HepG2 (cell line): ENCODE data around the gene KLF11. TPM values are rescaled to one million over a fixed set of nuclear protein-coding genes. Genes with fewer than 3 reads are reported as not detected.
A peak's percentile ranks its signal among the peaks of the same experiment; 100 is the strongest.

ENCODE experiments used
- AKNA ChIP-seq: sonication (generic); formaldehyde crosslinking; IDR thresholded peaks from 2 replicates; pipeline ENCODE4 v1.4.0; 2020; ENCODE audit warnings: missing genetic modification reagents, borderline replicate concordance
- JUNB ChIP-seq: sonication (generic); formaldehyde crosslinking; IDR thresholded peaks from 2 replicates; pipeline ENCODE4 v1.8.0; 2022; ENCODE audit warnings: missing genetic modification reagents, mild to moderate bottlenecking, borderline replicate concordance
- NCOR1 ChIP-seq: fragments of 200-600 bp; sonication (generic); IDR thresholded peaks from 2 replicates; pipeline ENCODE4 v1.7.0; 2017; ENCODE audit warnings: antibody characterized with exemption, low read length, borderline replicate concordance
- NFE2L1 ChIP-seq: sonication (generic); formaldehyde crosslinking; IDR thresholded peaks from 2 replicates; pipeline ENCODE4 v1.4.0; 2020; ENCODE audit warnings: missing genetic modification reagents, mild to moderate bottlenecking, borderline replicate concordance
- NKX3-1 ChIP-seq: sonication (generic); formaldehyde crosslinking; IDR thresholded peaks from 2 replicates; pipeline ENCODE4 v1.5.0; 2020; ENCODE audit warnings: missing genetic modification reagents
- RFX5 ChIP-seq: IDR thresholded peaks from 2 replicates; pipeline ENCODE4 v1.6.1; 2011; ENCODE audit warnings: low read depth, low read length, improper control_type of control experiment
- RNF2 ChIP-seq: fragments of 450-650 bp; conservative IDR thresholded peaks from 2 replicates; pipeline ENCODE4 v1.6.1; 2016; ENCODE audit warnings: low read depth
- SETDB1 ChIP-seq: sonication (generic); formaldehyde crosslinking; IDR thresholded peaks from 2 replicates; pipeline ENCODE4 v1.5.1; 2020; ENCODE audit warnings: missing genetic modification reagents, mild to moderate bottlenecking, borderline replicate concordance
- SIX4 ChIP-seq: sonication (generic); formaldehyde crosslinking; IDR thresholded peaks from 2 replicates; pipeline ENCODE4 v1.4.0; 2020; ENCODE audit warnings: missing genetic modification reagents
- SP5 ChIP-seq: IDR thresholded peaks from 2 replicates; pipeline ENCODE4 v1.6.1; 2016; ENCODE audit warnings: low read depth, borderline replicate concordance
- ZBTB7B ChIP-seq: sonication (generic); formaldehyde crosslinking; IDR thresholded peaks from 2 replicates; pipeline ENCODE4 v1.4.0; 2020; ENCODE audit warnings: missing genetic modification reagents
- ZNF251 ChIP-seq: sonication (generic); formaldehyde crosslinking; IDR thresholded peaks from 2 replicates; pipeline ENCODE4 v1.9.0; 2021; ENCODE audit warnings: mild to moderate bottlenecking, missing genetic modification reagents
- ZNF3 ChIP-seq: IDR thresholded peaks from 2 replicates; pipeline ENCODE4 v1.7.0; 2017; ENCODE audit warnings: inconsistent platforms
- ZNF780A ChIP-seq: sonication (generic); formaldehyde crosslinking; IDR thresholded peaks from 2 replicates; pipeline ENCODE4 v1.8.0; 2022; ENCODE audit warnings: mild to moderate bottlenecking, missing genetic modification reagents, moderate library complexity
- ZSCAN30 ChIP-seq: sonication (generic); formaldehyde crosslinking; IDR thresholded peaks from 2 replicates; pipeline ENCODE4 v1.5.0; 2020; ENCODE audit warnings: mild to moderate bottlenecking, missing genetic modification reagents
- polyA plus RNA-seq, 8 experiments: library from polyadenylated mRNA; depleted of rRNA in 3 of 8; stranded (reverse) in 7 of 8; unstranded in 1 of 8; fragments of >200 nt; fragmentation: Illumina TruSeq in 4 of 8; extraction: Trizol in 4 of 8; gene quantifications; 2 replicates each; pipeline versions ENCODE4 v1.2.1 to v1.2.3, GENCODE V29; 2011 to 2016; ENCODE audit warnings: low read depth in 4 of 8, missing spikeins in 1 of 8, mixed read lengths in 1 of 8; ENCODE audit not compliant: insufficient read depth in 1 of 8
- total RNA-seq, 5 experiments: library from RNA; depleted of rRNA; stranded (reverse); fragments of >200 nt; fragmentation: Illumina TruSeq; extraction: Trizol; gene quantifications; 2 replicates each; pipeline ENCODE4 v1.2.3, GENCODE V29; 2016; ENCODE audit warnings: low read depth in 1 of 5
- TF ChIP-seq, protein P1 (sequence below): sonication (generic); formaldehyde crosslinking; conservative IDR thresholded peaks from 2 replicates; pipeline ENCODE4 v1.8.1; 2023; ENCODE audit warnings: missing genetic modification reagents
- TF ChIP-seq, protein P2 (sequence below): sonication (generic); formaldehyde crosslinking; IDR thresholded peaks from 2 replicates; pipeline ENCODE4 v1.8.1; 2023; ENCODE audit warnings: mild to moderate bottlenecking, inconsistent platforms, moderate library complexity, missing genetic modification reagents, borderline replicate concordance

The KLF11 gene
- total and polyA plus RNA-seq, 2 of the 13 experiments (the other 11 are each of a cell fraction or from before 2014, with no cell fraction given): 2.5 to 11.8 TPM

DNA sequence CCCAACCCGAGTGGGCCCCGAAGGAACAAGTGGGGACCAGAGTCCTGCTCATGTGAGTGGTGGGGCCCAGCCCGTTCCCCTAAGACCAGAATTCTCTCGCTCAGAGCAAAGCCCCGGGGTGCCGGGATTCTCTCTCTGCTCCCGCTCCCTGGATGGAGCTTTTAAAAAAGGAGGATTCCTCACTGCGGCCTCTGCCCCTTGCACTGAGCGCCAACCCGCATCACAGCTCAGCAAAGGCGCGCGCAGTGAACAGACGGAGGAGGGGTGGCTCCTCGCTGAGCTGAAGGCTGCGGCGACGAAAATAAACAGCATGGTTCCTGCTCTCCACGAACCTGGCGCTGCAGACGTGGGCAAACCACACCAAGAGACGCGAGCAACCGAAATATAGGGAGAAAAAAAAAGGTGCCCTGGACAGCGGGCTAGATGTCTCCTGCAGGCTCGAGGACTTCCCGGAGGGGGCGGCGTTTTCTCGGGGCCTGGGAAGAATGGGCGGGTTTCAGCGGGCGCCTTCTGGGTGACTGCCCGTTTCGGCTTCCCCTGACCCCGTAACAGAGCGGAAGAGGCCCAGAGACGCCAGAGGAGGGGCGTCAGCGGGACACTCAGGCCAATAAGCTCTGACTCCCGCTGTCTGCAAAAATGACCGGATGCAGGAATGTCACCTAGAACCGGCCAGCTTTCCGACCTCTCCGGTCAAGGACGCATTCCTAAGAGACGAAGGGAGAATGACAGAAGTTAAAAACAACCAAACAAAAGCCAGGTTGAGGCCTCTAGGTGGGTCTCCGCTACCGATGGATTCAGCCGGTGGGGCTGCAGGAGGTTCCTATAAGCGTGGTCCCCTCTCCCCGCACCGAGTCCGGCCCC is 819 bp upstream of the KLF11 start (continued):
- TF ChIP-seq, protein P1, sequence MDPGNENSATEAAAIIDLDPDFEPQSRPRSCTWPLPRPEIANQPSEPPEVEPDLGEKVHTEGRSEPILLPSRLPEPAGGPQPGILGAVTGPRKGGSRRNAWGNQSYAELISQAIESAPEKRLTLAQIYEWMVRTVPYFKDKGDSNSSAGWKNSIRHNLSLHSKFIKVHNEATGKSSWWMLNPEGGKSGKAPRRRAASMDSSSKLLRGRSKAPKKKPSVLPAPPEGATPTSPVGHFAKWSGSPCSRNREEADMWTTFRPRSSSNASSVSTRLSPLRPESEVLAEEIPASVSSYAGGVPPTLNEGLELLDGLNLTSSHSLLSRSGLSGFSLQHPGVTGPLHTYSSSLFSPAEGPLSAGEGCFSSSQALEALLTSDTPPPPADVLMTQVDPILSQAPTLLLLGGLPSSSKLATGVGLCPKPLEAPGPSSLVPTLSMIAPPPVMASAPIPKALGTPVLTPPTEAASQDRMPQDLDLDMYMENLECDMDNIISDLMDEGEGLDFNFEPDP: no peak
- TF ChIP-seq ZNF3 (CRISPR knock-in tag) (no peak), ZBTB7B (CRISPR knock-in tag) (no peak), NKX3-1 (CRISPR knock-in tag) (0 out of 2 replicates have a peak, but pooled peaks have one; percentile 15), NCOR1 (no peak), RNF2 (no peak), SIX4 (CRISPR knock-in tag) (no peak), AKNA (CRISPR knock-in tag) (no peak), RFX5 (no peak), ZSCAN30 (no peak), NFE2L1 (CRISPR knock-in tag) (no peak), JUNB (CRISPR knock-in tag) (no peak), SETDB1 (CRISPR knock-in tag) (no peak), ZNF251 (CRISPR knock-in tag) (no peak), ZNF780A (CRISPR knock-in tag) (no peak), SP5 (CRISPR knock-in tag) (0 out of 2 replicates have a peak, but pooled peaks have one; percentile 28)
- TF ChIP-seq, protein P2, sequence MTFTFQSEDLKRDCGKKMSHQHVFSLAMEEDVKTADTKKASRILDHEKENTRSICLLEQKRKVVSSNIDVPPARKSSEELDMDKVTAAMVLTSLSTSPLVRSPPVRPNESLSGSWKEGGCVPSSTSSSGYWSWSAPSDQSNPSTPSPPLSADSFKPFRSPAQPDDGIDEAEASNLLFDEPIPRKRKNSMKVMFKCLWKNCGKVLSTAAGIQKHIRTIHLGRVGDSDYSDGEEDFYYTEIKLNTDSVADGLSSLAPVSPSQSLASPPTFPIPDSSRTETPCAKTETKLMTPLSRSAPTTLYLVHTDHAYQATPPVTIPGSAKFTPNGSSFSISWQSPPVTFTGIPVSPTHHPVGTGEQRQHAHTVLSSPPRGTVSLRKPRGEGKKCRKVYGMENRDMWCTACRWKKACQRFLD (CRISPR knock-in tag): no peak
